ENCODE results near the gene FAM120A. TPM values are rescaled to one million over a fixed set of nuclear protein-coding genes. Genes with fewer than 3 reads are reported as not detected.
A peak's percentile ranks its signal among the peaks of the same experiment; 100 is the strongest.

Gene FAM120A
- total and polyA plus RNA-seq, 9 of the 15 experiments (the other 6 are each of a cell fraction or from before 2014, with no cell fraction given), result 8.7 to 71.0 (median 42.2) TPM

GRCh38 chr9:93575796-93576257 lies 124.3 kb downstream of the FAM120A start (continued):
- 0 out of 6 replicates have a peak, but pooled peaks of 1 of the 3 experiments have one; percentile 62 for TF ChIP-seq ZBTB11 (CRISPR knock-in tag; IDR thresholded peaks at IDR 0.05)
- no peak for TF ChIP-seq CEBPB (tag; IDR thresholded peaks at IDR 0.05)
- no peak for TF ChIP-seq PKNOX1 (IDR thresholded peaks at IDR 0.05)
- peak; percentile 75 for TF ChIP-seq ZFX (CRISPR knock-in tag; IDR thresholded peaks at IDR 0.05)
- TF ChIP-seq RBBP5 (IDR thresholded peaks at IDR 0.05; ENCODE audit: borderline replicate concordance, insufficient read depth, low read length, poor library complexity, severe bottlenecking), result peak; percentile 52
- peak; percentile 58; the same call in 1 of the 2 replicates for TF ChIP-seq ZNF740 (CRISPR knock-in tag; IDR thresholded peaks at IDR 0.05)
- peak in 1 of 2 experiments; percentile 61; a peak in 1 of 4 replicates for TF ChIP-seq ZNF740 (tag; IDR thresholded peaks at IDR 0.05)
- TF ChIP-seq MAZ (CRISPR knock-in tag; conservative IDR thresholded peaks at IDR 0.05 in 1 of 2, IDR thresholded peaks at IDR 0.05 in 1 of 2), result peak; percentile 42 to 55; a peak in 3 of 4 replicates
- TF ChIP-seq TFAP4 (CRISPR knock-in tag; IDR thresholded peaks at IDR 0.05; ENCODE audit: borderline replicate concordance), result 0 out of 2 replicates have a peak, but pooled peaks have one; percentile 34
- TF ChIP-seq ELF1 (tag; IDR thresholded peaks at IDR 0.05), result peak; percentile 53; the same call in 1 of the 2 replicates
- TF ChIP-seq TBP (optimal IDR thresholded peaks at IDR 0.05; ENCODE audit: low read depth, low read length), result peak; percentile 61
- peak; percentile 21; the same call in 1 of the 2 replicates for TF ChIP-seq ATF7 (IDR thresholded peaks at IDR 0.05)
- TF ChIP-seq SRF (CRISPR knock-in tag; IDR thresholded peaks at IDR 0.05), result peak in 1 of 2 experiments; percentile 48; a peak in 1 of 4 replicates
- TF ChIP-seq SUPT5H (IDR thresholded peaks at IDR 0.05), result peak; percentile 57
- TF ChIP-seq CTBP1 (IDR thresholded peaks at IDR 0.05; ENCODE audit: borderline replicate concordance), result peak; percentile 63; the same call in 1 of the 2 replicates
- peak; percentile 99 for TF ChIP-seq SPI1 (IDR thresholded peaks at IDR 0.05; ENCODE audit: borderline replicate concordance, low read depth, low read length)
- peak; percentile 81 for TF ChIP-seq POLR2H (tag; IDR thresholded peaks at IDR 0.05; ENCODE audit: low read depth)
